AG09309 (cell line): Measurements from ENCODE around the gene UFSP2.

ENCODE experiments used
- DNase-seq: peaks from one replicate; pipeline ENCODE4 v3.0.0-alpha.2; 2010; ENCODE audit warnings: low read depth
- H3K4me3 ChIP-seq: 2 replicates; pipeline ENCODE4 v1.5.1; 2011; ENCODE audit warnings: mild to moderate bottlenecking, low read depth, low read length, moderate library complexity; ENCODE audit not compliant: control insufficient read depth
- TF ChIP-seq, protein P1 (sequence below): IDR thresholded peaks from 2 replicates; pipeline ENCODE4 v1.5.1; 2011; ENCODE audit warnings: mild to moderate bottlenecking, low read depth, low read length, inconsistent platforms; ENCODE audit not compliant: insufficient read depth, control insufficient read depth; ENCODE audit errors: missing control alignments

Gene UFSP2

GRCh38 chr4:185358514-185358913 lies 67.2 kb downstream of the UFSP2 start:
- DNase-seq = peak; percentile 51
- H3K4me3 ChIP-seq = no peak overlapping the region
- TF ChIP-seq, protein P1, sequence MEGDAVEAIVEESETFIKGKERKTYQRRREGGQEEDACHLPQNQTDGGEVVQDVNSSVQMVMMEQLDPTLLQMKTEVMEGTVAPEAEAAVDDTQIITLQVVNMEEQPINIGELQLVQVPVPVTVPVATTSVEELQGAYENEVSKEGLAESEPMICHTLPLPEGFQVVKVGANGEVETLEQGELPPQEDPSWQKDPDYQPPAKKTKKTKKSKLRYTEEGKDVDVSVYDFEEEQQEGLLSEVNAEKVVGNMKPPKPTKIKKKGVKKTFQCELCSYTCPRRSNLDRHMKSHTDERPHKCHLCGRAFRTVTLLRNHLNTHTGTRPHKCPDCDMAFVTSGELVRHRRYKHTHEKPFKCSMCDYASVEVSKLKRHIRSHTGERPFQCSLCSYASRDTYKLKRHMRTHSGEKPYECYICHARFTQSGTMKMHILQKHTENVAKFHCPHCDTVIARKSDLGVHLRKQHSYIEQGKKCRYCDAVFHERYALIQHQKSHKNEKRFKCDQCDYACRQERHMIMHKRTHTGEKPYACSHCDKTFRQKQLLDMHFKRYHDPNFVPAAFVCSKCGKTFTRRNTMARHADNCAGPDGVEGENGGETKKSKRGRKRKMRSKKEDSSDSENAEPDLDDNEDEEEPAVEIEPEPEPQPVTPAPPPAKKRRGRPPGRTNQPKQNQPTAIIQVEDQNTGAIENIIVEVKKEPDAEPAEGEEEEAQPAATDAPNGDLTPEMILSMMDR = no peak

GRCh38 chr4:185357733-185358440 lies 67.9 kb downstream of the UFSP2 start:
- TF ChIP-seq, protein P1 = no peak
- no peak overlapping the region for H3K4me3 ChIP-seq
- no peak for DNase-seq

- TF ChIP-seq, protein P1 = no peak
- peak; percentile 23 for DNase-seq
- H3K4me3 ChIP-seq = no peak overlapping the region
These were observed 68.6 kb downstream of the UFSP2 start for GRCh38 chr4:185357211-185357610.

GRCh38 chr4:185352741-185353140 lies 73.0 kb downstream of the UFSP2 start:
- TF ChIP-seq, protein P1 = no peak
- H3K4me3 ChIP-seq = no peak overlapping the region
- DNase-seq = no peak

- DNase-seq = no peak
- TF ChIP-seq, protein P1 = no peak
- no peak overlapping the region for H3K4me3 ChIP-seq
These were observed 73.6 kb downstream of the UFSP2 start for GRCh38 chr4:185352202-185352601.

- TF ChIP-seq, protein P1 = no peak
- H3K4me3 ChIP-seq = no peak overlapping the region
- no peak for DNase-seq
These were observed 74.1 kb downstream of the UFSP2 start for GRCh38 chr4:185351691-185352090.
